SKM-1 treated with dmso at 0.1 percent for 144 hours (cell line): Measurements from ENCODE around the gene GRIA4.
"Not testable (repeated sequence)": the region's sequence is repeated elsewhere in the genome, so short reads cannot be mapped to it uniquely, and the experiment has no call there.

Experiments
- DNase-seq: peaks from one replicate; lab custom pipeline; 2025; ENCODE audit not compliant: unreplicated experiment; lab: John Stamatoyannopoulos, UW

The GRIA4 gene

GRCh38 chr11:105718641-105719040, 108.8 kb downstream of the GRIA4 start:
- DNase-seq: no peak

DNA sequence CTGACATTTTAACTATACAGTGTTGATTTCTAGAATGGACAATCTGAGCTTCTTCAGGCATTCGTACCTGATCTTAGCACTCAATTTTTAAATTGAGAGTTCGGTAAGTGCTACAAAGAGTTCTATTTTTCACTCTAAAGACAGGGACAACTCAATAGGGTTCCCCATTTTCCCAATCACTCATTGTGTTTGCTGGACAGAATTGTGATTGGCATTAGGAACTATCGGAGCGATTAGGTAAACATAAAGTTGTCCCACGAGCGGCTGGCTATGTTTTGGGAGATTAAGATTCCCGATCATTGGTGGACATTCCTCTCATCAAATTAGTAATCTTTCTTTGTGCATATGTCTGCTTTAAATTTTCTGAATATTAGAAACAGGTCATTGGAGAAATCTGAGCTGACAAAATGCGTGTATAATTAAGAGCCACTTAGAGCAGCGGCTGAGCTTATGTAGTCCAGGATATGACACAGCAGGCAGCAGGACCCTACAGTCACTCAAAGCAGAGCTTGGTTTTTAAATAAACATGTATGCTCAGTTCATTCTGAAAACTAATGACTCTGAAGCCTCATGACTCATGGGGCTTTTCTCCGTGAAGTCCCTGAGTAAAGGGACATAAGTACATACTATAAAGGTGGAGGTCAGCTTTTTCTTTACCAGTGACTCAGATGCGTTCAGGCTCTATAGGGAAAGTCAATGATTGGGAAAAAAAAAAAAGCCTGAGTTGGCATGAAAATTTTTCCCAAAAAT, 109.4 kb downstream of the GRIA4 start:
- DNase-seq: no peak

DNA sequence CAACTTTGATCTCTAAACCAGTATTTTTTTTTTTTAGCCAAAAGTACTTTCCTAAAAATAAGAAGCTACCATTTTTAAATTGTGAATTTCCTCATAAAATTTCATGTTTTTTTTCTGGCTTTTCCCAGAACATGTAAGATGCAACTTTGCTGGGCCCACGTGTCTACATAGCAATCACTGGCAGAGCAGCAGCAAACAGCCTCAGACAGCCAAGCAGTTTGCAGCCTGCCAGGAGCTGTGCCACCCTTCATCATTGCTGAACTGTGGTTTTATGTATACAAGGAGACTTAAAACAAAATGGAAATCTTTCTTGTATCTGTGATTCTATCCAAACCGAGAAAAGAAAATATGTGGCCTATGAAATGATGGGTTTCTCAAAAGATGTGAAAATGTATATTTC, 110.2 kb downstream of the GRIA4 start:
- no peak for DNase-seq

DNA sequence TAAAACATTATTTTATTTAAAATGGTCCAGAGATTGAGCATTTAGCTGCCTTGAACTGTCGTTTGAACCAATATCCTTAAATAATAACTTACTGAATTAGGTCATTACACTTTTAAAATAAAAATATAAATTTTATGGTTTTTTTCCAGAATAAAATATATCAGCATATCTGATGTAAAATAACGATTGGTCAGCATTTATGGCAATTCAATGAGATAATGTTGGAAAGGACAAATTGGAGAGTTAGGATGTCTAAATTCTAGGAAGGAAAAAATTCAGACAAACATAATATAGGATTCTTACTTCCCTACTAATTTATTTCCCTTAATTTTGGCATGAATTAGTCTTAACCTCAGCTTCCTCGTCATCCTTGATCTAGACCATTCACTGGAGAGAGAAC, 113.4 kb downstream of the GRIA4 start:
- DNase-seq: no peak

- DNase-seq: no peak
Measured at GRCh38 chr11:105732611-105733010, 122.7 kb downstream of the GRIA4 start.

- DNase-seq: no peak
Measured at GRCh38 chr11:105734426-105734825, 124.6 kb downstream of the GRIA4 start.

DNA sequence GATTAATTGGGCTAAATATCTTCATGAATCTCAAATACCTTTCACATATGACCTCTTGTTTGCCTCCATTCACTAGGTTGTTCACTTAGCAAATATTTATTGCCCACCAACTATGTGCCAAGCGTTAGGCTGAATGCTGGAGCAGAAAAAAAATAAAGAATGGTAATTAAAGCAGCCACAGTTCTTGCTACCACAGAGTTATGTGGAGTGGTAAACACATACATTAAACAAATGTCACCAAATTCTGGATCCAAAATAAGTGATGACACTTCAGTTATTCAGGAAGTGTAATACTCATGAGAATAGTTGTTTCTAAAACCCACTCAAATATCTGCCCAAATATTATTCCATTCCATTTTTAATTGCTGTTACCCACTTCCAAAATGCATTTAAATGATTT, 128.4 kb downstream of the GRIA4 start:
- no peak for DNase-seq

DNA sequence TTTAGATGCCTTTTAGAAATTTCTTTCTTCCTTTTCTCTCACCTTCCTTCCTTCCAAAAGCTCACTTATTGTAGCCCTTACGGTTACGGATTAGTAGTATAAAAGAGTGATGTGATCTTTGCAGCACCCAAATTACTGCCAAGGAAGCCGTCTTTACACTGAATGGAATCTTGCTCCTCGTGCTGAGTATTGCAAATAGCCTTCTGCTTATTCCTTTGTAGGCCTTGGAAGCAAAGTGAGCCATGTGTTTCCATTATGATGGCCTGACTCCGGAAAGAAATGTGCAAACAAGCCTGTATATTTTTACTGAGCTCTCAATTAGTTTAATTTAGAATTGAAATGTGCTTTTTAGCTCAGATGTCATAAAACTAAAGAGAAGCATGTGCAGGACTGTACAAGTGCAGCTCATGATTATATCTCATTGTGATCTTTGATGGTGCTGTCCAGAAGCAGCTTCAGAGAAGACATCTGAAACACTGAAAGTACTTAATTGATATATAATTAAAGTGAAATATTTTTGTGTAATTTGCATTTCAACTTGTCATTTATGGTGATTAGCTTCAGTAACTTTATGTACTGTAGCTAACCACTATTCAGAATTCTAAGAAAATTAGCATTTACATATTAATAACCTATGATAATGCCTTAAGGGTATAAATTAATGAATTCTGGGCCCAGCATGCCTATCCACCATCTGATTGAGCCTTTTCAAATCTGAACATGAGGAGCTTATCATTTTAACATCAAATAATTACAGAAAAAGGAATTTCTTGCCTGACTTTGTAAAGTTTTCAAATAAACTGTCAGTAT, 129.3 kb downstream of the GRIA4 start:
- no peak for DNase-seq

- no peak for DNase-seq
Measured at GRCh38 chr11:105740164-105740903, 130.5 kb downstream of the GRIA4 start.

DNA sequence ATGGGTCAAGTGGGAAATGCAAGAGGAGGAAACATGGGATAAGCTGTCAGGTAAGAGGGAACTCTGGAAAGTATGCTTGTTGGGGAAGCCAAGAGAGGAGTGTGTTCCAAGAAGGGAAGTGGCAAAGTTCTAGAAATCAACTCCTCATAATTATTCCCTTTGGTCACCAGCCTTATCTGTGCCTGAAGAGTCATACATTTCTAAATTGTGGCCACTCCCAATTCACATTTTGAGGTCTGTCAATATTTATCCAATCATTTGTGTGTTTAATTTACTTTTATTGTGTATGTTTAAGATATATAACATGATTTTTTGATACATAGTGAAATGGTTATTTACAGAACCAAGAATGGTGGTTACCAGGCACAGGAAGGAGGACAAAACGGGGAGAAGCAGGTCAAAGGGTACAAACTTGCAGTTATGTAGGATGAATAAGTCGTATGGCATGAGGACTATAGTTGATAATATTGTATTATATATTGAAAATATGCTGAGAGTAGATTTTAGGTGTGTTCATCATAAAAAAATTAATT, 131.7 kb downstream of the GRIA4 start:
- no peak for DNase-seq

DNA sequence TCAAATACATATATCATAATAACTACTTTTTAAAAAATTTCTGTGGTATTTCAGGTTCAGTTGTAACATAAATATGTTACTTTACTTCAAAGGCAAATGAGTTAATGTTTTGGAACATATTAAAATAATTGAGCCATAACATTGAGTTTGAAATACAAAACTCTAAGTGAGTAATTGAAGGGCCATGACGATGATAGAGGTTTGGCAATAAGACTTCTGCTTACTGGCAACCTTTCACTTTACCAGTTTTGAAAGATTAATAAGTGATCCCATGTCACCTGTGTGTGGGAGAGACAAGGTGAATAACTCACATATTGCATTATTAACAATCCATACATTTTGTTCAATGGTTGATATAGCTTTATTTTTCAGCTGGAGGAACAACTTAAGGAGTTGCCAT, 144.4 kb downstream of the GRIA4 start:
- no peak for DNase-seq

DNA sequence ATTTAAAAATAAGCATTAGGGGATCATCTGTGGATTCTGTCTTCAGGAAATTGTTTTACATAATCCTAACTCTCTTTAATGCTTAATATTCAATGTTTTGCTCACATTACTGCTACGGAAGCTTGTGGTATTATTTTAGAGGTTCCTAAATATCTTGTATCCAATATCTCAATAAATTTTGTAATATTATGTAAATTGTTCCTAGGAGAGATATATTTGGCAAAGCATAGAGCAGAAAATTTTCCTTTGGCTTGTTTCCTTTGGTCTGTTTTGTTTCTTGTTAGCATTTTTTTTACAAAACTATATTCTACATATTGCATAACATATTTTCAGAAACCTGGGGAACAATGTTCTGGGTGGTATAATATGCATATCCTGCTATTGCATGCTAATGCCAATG, 144.8 kb downstream of the GRIA4 start:
- no peak for DNase-seq

DNA sequence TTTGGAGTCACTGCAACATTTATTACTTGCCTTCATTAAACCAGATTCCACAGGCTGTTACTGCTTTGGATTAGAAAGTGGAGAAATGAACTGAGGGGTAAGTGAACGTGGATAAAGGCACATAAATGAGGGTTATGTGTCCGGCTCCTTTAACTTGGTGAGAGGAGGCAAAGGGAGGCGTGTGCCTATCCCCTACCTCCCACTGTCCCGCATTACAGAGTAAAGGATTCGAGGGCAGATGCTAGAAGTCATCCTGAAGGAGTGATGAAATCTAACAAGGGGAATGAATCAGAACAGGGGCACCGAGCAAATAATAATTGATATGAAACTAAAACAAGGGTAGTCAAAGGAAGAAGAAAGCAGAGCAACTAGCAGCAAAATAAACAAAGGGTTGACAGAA, 147.2 kb downstream of the GRIA4 start:
- no peak for DNase-seq

DNA sequence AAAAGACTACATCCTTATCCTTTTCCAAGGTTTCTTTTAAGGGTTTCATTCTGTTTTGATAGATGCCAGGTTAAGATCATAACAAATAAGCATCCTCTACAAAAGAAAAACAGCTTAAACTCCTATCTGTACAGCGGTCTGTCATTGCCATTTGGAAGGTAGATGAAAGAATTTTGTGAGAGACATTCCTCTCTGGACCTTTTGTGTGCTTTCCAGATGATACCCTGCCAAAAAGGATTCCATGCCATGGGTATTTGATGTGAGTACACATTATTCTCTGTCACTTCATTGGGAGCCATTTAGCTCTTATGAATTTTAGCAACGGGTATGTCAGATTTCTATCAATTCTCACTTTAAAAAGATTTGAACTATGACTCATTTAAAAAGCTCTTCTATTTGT, 153.7 kb downstream of the GRIA4 start:
- no peak for DNase-seq

- no peak for DNase-seq
Measured at GRCh38 chr11:105767931-105768330, 158.1 kb downstream of the GRIA4 start.

DNA sequence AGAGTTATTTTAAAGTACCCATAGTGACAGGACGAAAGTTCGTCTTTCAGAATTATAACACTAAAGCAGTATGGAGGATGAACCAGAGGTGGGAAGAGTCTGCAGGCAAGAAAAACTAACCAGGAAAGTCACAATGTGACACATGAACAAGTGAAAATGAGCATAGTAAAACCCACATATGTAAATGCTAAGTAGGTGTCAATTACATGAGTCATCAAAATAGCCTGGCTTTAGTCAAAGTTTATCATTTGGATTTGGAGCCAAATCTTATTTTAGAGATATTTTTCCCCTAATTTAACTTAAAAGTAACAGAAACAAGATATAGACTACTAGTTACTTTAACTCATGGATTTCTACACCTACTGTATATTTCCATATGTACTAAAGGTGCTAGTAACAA, 159.8 kb downstream of the GRIA4 start:
- no peak for DNase-seq

DNA sequence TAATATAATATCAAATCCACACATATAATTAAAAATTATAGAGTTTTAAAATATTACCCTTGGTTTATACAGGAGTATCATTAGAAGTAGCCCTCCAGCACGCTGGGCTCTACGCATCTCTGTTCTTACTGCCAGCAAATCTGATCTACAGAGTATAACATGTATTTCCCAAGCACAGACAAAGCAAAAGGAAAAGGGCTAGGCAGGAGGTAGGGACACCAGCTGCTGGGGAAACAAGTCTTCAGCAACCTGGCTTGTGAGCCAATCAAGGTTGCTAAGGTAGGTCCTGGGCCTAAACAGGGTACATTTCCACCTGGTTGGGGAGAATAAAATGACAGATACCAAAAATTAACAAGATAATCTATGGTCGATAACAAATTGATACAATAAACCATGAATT, 163.6 kb downstream of the GRIA4 start:
- not testable (repeated sequence) for DNase-seq

DNA sequence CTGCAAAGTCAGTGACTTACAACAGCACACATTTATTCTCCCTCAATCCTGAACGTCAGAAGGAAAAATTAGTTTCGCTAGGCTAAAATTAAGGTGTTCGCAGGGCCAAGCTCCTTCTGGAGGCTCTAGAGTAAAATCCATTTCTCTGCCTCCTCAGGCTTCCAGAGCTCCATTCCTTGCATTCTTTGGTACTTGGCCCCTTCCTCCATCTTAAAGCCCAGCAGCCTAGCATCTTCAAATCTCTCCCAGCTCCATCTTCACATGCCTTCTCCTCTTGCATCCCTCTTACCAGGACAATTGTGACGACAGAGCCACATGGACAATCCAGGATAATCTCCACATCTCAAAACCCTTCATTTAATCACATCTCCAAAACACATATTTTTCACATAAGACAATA, 165.0 kb downstream of the GRIA4 start:
- no peak for DNase-seq

GRCh38 chr11:105780781-105781525, 171.1 kb downstream of the GRIA4 start:
- no peak for DNase-seq

DNA sequence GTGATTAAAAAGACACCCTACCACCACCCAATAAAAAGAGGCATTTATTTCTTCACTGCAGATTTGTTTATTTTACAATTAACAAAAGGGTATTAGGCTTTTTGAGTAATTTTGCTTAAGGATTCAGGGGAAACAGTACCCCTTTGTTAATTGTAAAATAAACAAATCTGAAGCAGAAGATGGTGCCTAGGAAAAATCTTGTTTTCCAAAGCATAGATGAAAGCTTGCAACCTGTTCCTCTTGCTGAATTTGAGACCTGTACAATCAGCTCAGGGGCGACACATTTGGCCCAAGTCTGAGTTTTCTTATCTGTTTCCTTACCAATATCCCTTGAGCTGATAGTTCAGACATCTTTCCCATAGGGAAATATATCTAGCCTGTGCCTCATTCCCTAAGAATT, 171.9 kb downstream of the GRIA4 start:
- no peak for DNase-seq

- DNase-seq: no peak
Measured at GRCh38 chr11:105783216-105783615, 173.3 kb downstream of the GRIA4 start.
